ENCODE data around the gene KCNAB1. TPM values are rescaled to one million over a fixed set of nuclear protein-coding genes. Genes with fewer than 3 reads are reported as not detected.
A peak's percentile ranks its signal among the peaks of the same experiment; 100 is the strongest.

The KCNAB1 gene
- polyA plus RNA-seq, 1 experiment = 0.07 TPM

GRCh38 chr3:156548041-156548687, 427.8 kb downstream of the KCNAB1 start:
- H3K9me3 ChIP-seq (ENCODE audit: control insufficient read depth, insufficient read depth, low read length) = no peaks in the 10 kb centered on the region
- CTCF ChIA-PET = interaction anchor here (0.9 to 2.1 kb wide), 5 partner anchors 13 to 590 kb away, joined by 3 to 7 read pairs (median 5); partner anchors contain the start of gene TIPARP
- no peak overlapping the region for H3K27ac ChIP-seq (ENCODE audit: low read depth, low read length)
- POLR2A ChIA-PET = interaction anchor here (2.1 kb wide), 1 partner anchor 13 kb away, joined by 6 read pairs; no protein-coding TSS in a partner anchor
- H3K27me3 ChIP-seq (ENCODE audit: control insufficient read depth, insufficient read depth, low read length) = no peaks in the 10 kb centered on the region
- no peak for DNase-seq (ENCODE audit: low read depth, low spot score)
- no peak for TF ChIP-seq CTCF (IDR thresholded peaks at IDR 0.05; ENCODE audit: low read depth, low read length)
- no peak overlapping the region for H3K4me3 ChIP-seq (ENCODE audit: low read depth, low read length)

- Histone ChIP-seq H3K27ac (ENCODE audit: low read depth, low read length) (no peak overlapping the region), H3K9me3 (ENCODE audit: control insufficient read depth, insufficient read depth, low read length) (no peaks in the 10 kb centered on the region), H3K27me3 (ENCODE audit: control insufficient read depth, insufficient read depth, low read length) (no peaks in the 10 kb centered on the region), H3K4me3 (ENCODE audit: low read depth, low read length) (no peak overlapping the region)
- ChIA-PET CTCF (interaction anchor here (0.7 to 1.7 kb wide), 7 partner anchors 8 to 591 kb away, joined by 3 to 9 read pairs (median 4); no protein-coding TSS in a partner anchor), POLR2A (interaction anchor here (2.1 kb wide), 1 partner anchor 13 kb away, joined by 6 read pairs; no protein-coding TSS in a partner anchor)
- no peak for TF ChIP-seq CTCF (IDR thresholded peaks at IDR 0.05; ENCODE audit: low read depth, low read length)
- no peak for DNase-seq (ENCODE audit: low read depth, low spot score)
Measured at GRCh38 chr3:156548902-156549301, 428.5 kb downstream of the KCNAB1 start.

- Histone ChIP-seq H3K4me3 (ENCODE audit: low read depth, low read length) (peak overlapping the region; percentile 27), H3K9me3 (ENCODE audit: control insufficient read depth, insufficient read depth, low read length) (peaks cover 3% of the 10 kb centered on the region; the same call in 1 of the 2 replicates), H3K27ac (ENCODE audit: low read depth, low read length) (peak overlapping the region; percentile 82), H3K27me3 (ENCODE audit: control insufficient read depth, insufficient read depth, low read length) (no peaks in the 10 kb centered on the region)
- TF ChIP-seq CTCF (IDR thresholded peaks at IDR 0.05; ENCODE audit: low read depth, low read length) = no peak
- ChIA-PET CTCF (interaction anchor here (0.7 to 6.5 kb wide), 2 partner anchors 10 to 586 kb away, joined by 3 to 42 read pairs; no protein-coding TSS in a partner anchor), POLR2A (interaction anchor here (0.9 to 4.5 kb wide), 4 partner anchors 30 to 537 kb away, joined by 3 to 26 read pairs (median 6); partner anchors contain the start of gene TIPARP)
- no peak for DNase-seq (ENCODE audit: low read depth, low spot score)
Measured at GRCh38 chr3:156551261-156551660, 430.9 kb downstream of the KCNAB1 start.

GRCh38 chr3:156551746-156552145, 431.4 kb downstream of the KCNAB1 start:
- POLR2A ChIA-PET = interaction anchor here (0.7 to 4.5 kb wide), 5 partner anchors 17 to 537 kb away, joined by 3 to 26 read pairs (median 4); partner anchors contain the start of gene TIPARP
- DNase-seq (ENCODE audit: low read depth, low spot score) = peak; percentile 65
- CTCF ChIA-PET = interaction anchor here (6.5 kb wide), 1 partner anchor 10 kb away, joined by 42 read pairs; no protein-coding TSS in a partner anchor
- Histone ChIP-seq H3K27ac (ENCODE audit: low read depth, low read length) (peak overlapping the region; percentile 82), H3K27me3 (ENCODE audit: control insufficient read depth, insufficient read depth, low read length) (no peaks in the 10 kb centered on the region), H3K9me3 (ENCODE audit: control insufficient read depth, insufficient read depth, low read length) (peaks cover 3% of the 10 kb centered on the region; the same call in 1 of the 2 replicates), H3K4me3 (ENCODE audit: low read depth, low read length) (peak overlapping the region; percentile 27)
- TF ChIP-seq CTCF (IDR thresholded peaks at IDR 0.05; ENCODE audit: low read depth, low read length) = no peak

GRCh38 chr3:156552973-156553372, 432.6 kb downstream of the KCNAB1 start:
- POLR2A ChIA-PET = interaction anchor here (4.5 kb wide), 1 partner anchor 535 kb away, joined by 26 read pairs; no protein-coding TSS in a partner anchor
- Histone ChIP-seq H3K4me3 (ENCODE audit: low read depth, low read length) (peak overlapping the region; percentile 90), H3K27me3 (ENCODE audit: control insufficient read depth, insufficient read depth, low read length) (no peaks in the 10 kb centered on the region), H3K27ac (ENCODE audit: low read depth, low read length) (no peak overlapping the region), H3K9me3 (ENCODE audit: control insufficient read depth, insufficient read depth, low read length) (peaks cover 3% of the 10 kb centered on the region; the same call in 1 of the 2 replicates)
- CTCF ChIA-PET = interaction anchor here (0.6 to 6.5 kb wide), 7 partner anchors 11 to 584 kb away, joined by 4 to 42 read pairs (median 5); partner anchors contain the start of gene TIPARP
- DNase-seq (ENCODE audit: low read depth, low spot score) = no peak
- no peak for TF ChIP-seq CTCF (IDR thresholded peaks at IDR 0.05; ENCODE audit: low read depth, low read length)

Data from AG04450 (cell line).